ENCODE results near the gene STX10. TPM values are rescaled to one million over a fixed set of nuclear protein-coding genes. Genes with fewer than 3 reads are reported as not detected.

STX10 gene
- total and polyA plus RNA-seq, 2 experiments from 2014 or later: 66.5 to 82.2 TPM

GRCh38 chr19:13118424-13119193, 31.6 kb downstream of the STX10 start:
- Histone ChIP-seq H3K27ac (peak overlapping the region; percentile 89), H3K27me3 (no peaks in the 10 kb centered on the region)
- whole genome bisulfite sequencing (ENCODE audit: low lambda C conversion rate, missing lambda C conversion rate): 0% methylated on average over 10 of the region's 57 CpGs

GRCh38 chr19:13117772-13118423, 32.3 kb downstream of the STX10 start, which contains the start of gene NACC1:
Gene NACC1 (plus strand): TSS chr19:13118264. CDS start chr19:13135208, 16,944 bp downstream.
- Histone ChIP-seq H3K27me3 (no peaks in the 10 kb centered on the region), H3K4me1 (ENCODE audit: insufficient read depth) (peaks cover 39% of the 10 kb centered on the region), H3K4me2 (peak within 1 kb of the TSS; percentile 94), H3K9me2 (replicated peaks; ENCODE audit: insufficient read depth) (no peaks in the 10 kb centered on the region), H3K4me3 (peak within 1 kb of the TSS; percentile 99), H3K27ac (peak within 1 kb of the TSS; percentile 89), H3K79me2 (peaks cover 61% of the 10 kb centered on the region), H2AFZ (peak within 1 kb of the TSS; percentile 81), H3K9me3 (ENCODE audit: low read depth) (no peaks in the 10 kb centered on the region), H4K20me1 (ENCODE audit: insufficient read depth, poor library complexity, severe bottlenecking) (peaks cover 28% of the 10 kb centered on the region), H3K36me3 (replicated peaks; ENCODE audit: insufficient read depth, low read depth) (no peaks in the 10 kb centered on the region)
- 14% methylated on average over 22 of the region's 65 CpGs for WGBS (ENCODE audit: low lambda C conversion rate, missing lambda C conversion rate)
- TF ChIP-seq EZH2phosphoT487 (IDR thresholded peaks at IDR 0.05; ENCODE audit: low read depth, severe bottlenecking, unreplicated experiment): no peak
- no peak for TF ChIP-seq EZH2 (IDR thresholded peaks at IDR 0.05; ENCODE audit: borderline replicate concordance)
- no peak for TF ChIP-seq CTCF (IDR thresholded peaks at IDR 0.05; ENCODE audit: poor library complexity)
- peak; percentile 96 for DNase-seq (ENCODE audit: low spot score)

More at GRCh38 chr19:13118424-13119193, 31.6 kb downstream of the STX10 start:
- DNase-seq (ENCODE audit: low spot score): peak; percentile 85
- H4K20me1 ChIP-seq (ENCODE audit: insufficient read depth, poor library complexity, severe bottlenecking): peaks cover 35% of the 10 kb centered on the region
- H3K9me2 ChIP-seq (replicated peaks; ENCODE audit: insufficient read depth): no peaks in the 10 kb centered on the region
- no peaks in the 10 kb centered on the region for H3K36me3 ChIP-seq (replicated peaks; ENCODE audit: insufficient read depth, low read depth)
- H3K79me2 ChIP-seq: peaks cover 68% of the 10 kb centered on the region
- peaks cover 39% of the 10 kb centered on the region for H3K4me1 ChIP-seq (ENCODE audit: insufficient read depth)
- peak overlapping the region; percentile 99 for H3K4me3 ChIP-seq
- H3K9me3 ChIP-seq (ENCODE audit: low read depth): no peaks in the 10 kb centered on the region
- no peak for TF ChIP-seq EZH2phosphoT487 (IDR thresholded peaks at IDR 0.05; ENCODE audit: low read depth, severe bottlenecking, unreplicated experiment)
- TF ChIP-seq EZH2 (IDR thresholded peaks at IDR 0.05; ENCODE audit: borderline replicate concordance): no peak
- TF ChIP-seq CTCF (IDR thresholded peaks at IDR 0.05; ENCODE audit: poor library complexity): no peak
- peak overlapping the region; percentile 86 for H3K4me2 ChIP-seq
- H2AFZ ChIP-seq: peak overlapping the region; percentile 56

- Histone ChIP-seq H3K27ac (peak overlapping the region; percentile 59), H3K4me2 (peak overlapping the region; percentile 94), H3K4me3 (peak overlapping the region; percentile 62), H3K9me2 (replicated peaks; ENCODE audit: insufficient read depth) (no peaks in the 10 kb centered on the region), H3K9me3 (ENCODE audit: low read depth) (no peaks in the 10 kb centered on the region), H3K4me1 (ENCODE audit: insufficient read depth) (peaks cover 37% of the 10 kb centered on the region), H2AFZ (peak overlapping the region; percentile 81), H3K36me3 (replicated peaks; ENCODE audit: insufficient read depth, low read depth) (no peaks in the 10 kb centered on the region), H3K79me2 (peaks cover 55% of the 10 kb centered on the region), H4K20me1 (ENCODE audit: insufficient read depth, poor library complexity, severe bottlenecking) (peaks cover 21% of the 10 kb centered on the region), H3K27me3 (no peaks in the 10 kb centered on the region)
- TF ChIP-seq EZH2phosphoT487 (IDR thresholded peaks at IDR 0.05; ENCODE audit: low read depth, severe bottlenecking, unreplicated experiment) (no peak), CTCF (IDR thresholded peaks at IDR 0.05; ENCODE audit: poor library complexity) (no peak), EZH2 (IDR thresholded peaks at IDR 0.05; ENCODE audit: borderline replicate concordance) (no peak)
- WGBS (ENCODE audit: low lambda C conversion rate, missing lambda C conversion rate): 39% methylated on average over 20 of the region's 20 CpGs
- DNase-seq (ENCODE audit: low spot score): no peak
These were observed 32.9 kb downstream of the STX10 start for GRCh38 chr19:13117176-13117771.

All from hepatocyte (in vitro differentiated cells).